Neutrophil (primary cell): ENCODE results near the gene ARL5A.
"Not testable (repeated sequence)": the region's sequence is repeated elsewhere in the genome, so short reads cannot be mapped to it uniquely, and the experiment has no call there.

Experiments used
- H3K27ac ChIP-seq: fragments of 200-600 bp; sonication (generic); 2 replicates; pipeline ENCODE4 v1.5.1; 2016; ENCODE audit warnings: mild to moderate bottlenecking, moderate library complexity
- H3K27me3 ChIP-seq: fragments of 200-600 bp; sonication (generic); 2 replicates; pipeline ENCODE4 v1.6.0; 2016; ENCODE audit warnings: mild to moderate bottlenecking
- H3K36me3 ChIP-seq: fragments of 200-600 bp; sonication (generic); 2 replicates; pipeline ENCODE4 v1.5.1; 2017
- H3K4me1 ChIP-seq, 2 experiments: fragments of 200-600 bp in 1 of 2; sonication (generic) in 1 of 2; 1 replicate in 1 of 2; 2 replicates in 1 of 2; pipeline versions ENCODE4 v1.5.1 to v1.6.1; 2013 to 2016; ENCODE audit warnings: low read depth in 1 of 2, low read length in 1 of 2, mild to moderate bottlenecking in 1 of 2, moderate library complexity in 1 of 2; ENCODE audit not compliant: control insufficient read depth in 1 of 2, insufficient read depth in 1 of 2
- H3K4me3 ChIP-seq, 2 experiments: fragments of 200-600 bp in 1 of 2; sonication (generic) in 1 of 2; 1 replicate in 1 of 2; 2 replicates in 1 of 2; pipeline ENCODE4 v1.5.1; 2013 to 2016; ENCODE audit warnings: low read depth in 1 of 2, low read length in 1 of 2, mild to moderate bottlenecking in 1 of 2, moderate library complexity in 1 of 2
- H3K9me3 ChIP-seq: fragments of 200-600 bp; sonication (generic); 2 replicates; pipeline ENCODE4 v1.5.1; 2016
- CTCF ChIP-seq: fragments of 200-600 bp; sonication (generic); IDR thresholded peaks from 2 replicates; pipeline ENCODE4 v1.5.1; 2016; ENCODE audit warnings: antibody characterized with exemption

ARL5A gene

GRCh38 chr2:151795646-151796240 lies 32.5 kb downstream of the ARL5A start:
- no peak for TF ChIP-seq CTCF
- Histone ChIP-seq H3K27me3 (no peaks in the 10 kb centered on the region), H3K27ac (no peak overlapping the region), H3K4me1 (no peaks in the 10 kb centered on the region), H3K36me3 (no peaks in the 10 kb centered on the region), H3K9me3 (no peaks in the 10 kb centered on the region), H3K4me3 (no peak overlapping the region)

- H3K36me3 ChIP-seq: not testable (repeated sequence)
Observed at GRCh38 chr2:151794422-151794821, 33.8 kb downstream of the ARL5A start.

GRCh38 chr2:151793123-151793522 lies 35.1 kb downstream of the ARL5A start:
- no peak overlapping the region for H3K4me3 ChIP-seq
- H3K4me1 ChIP-seq: no peaks in the 10 kb centered on the region
- no peaks in the 10 kb centered on the region for H3K36me3 ChIP-seq
- H3K27ac ChIP-seq: no peak overlapping the region
- H3K9me3 ChIP-seq: no peaks in the 10 kb centered on the region
- no peaks in the 10 kb centered on the region for H3K27me3 ChIP-seq
- no peak for TF ChIP-seq CTCF

More at GRCh38 chr2:151794422-151794821, 33.8 kb downstream of the ARL5A start:
- H3K27me3 ChIP-seq, H3K27ac ChIP-seq, H3K4me3 ChIP-seq, H3K4me1 ChIP-seq, H3K9me3 ChIP-seq: not testable (repeated sequence)

GRCh38 chr2:151792589-151792988 lies 35.6 kb downstream of the ARL5A start:
- no peaks in the 10 kb centered on the region for H3K27me3 ChIP-seq
- no peaks in the 10 kb centered on the region for H3K4me1 ChIP-seq
- H3K9me3 ChIP-seq: no peaks in the 10 kb centered on the region
- no peak overlapping the region for H3K4me3 ChIP-seq
- no peak overlapping the region for H3K27ac ChIP-seq
- no peaks in the 10 kb centered on the region for H3K36me3 ChIP-seq
- no peak for TF ChIP-seq CTCF

- H3K36me3 ChIP-seq: no peaks in the 10 kb centered on the region
- no peaks in the 10 kb centered on the region for H3K9me3 ChIP-seq
- no peaks in the 10 kb centered on the region for H3K4me1 ChIP-seq
- H3K27me3 ChIP-seq: no peaks in the 10 kb centered on the region
- TF ChIP-seq CTCF: no peak
- H3K27ac ChIP-seq: no peak overlapping the region
- H3K4me3 ChIP-seq: no peak overlapping the region
Observed at GRCh38 chr2:151791545-151791944, 36.7 kb downstream of the ARL5A start.

- Histone ChIP-seq H3K9me3 (no peaks in the 10 kb centered on the region), H3K4me3 (no peak overlapping the region), H3K4me1 (no peaks in the 10 kb centered on the region), H3K27me3 (no peaks in the 10 kb centered on the region), H3K36me3 (no peaks in the 10 kb centered on the region), H3K27ac (no peak overlapping the region)
- TF ChIP-seq CTCF: no peak
Observed at GRCh38 chr2:151790689-151791088, 37.5 kb downstream of the ARL5A start.
